OCI-LY7 (cell line): ENCODE measurements around the gene SPCS3. TPM values are rescaled to one million over a fixed set of nuclear protein-coding genes. Genes with fewer than 3 reads are reported as not detected.

Experiments
- BruUV-seq: library from RNA; stranded (reverse); fragments of 400-500 nt; replicated peaks from 2 replicates; lab custom pipeline; 2021; lab: Mats Ljungman, UMichigan
- CTCF ChIA-PET: fragments of 300-600 bp; sonication (Branson Sonifier 250); formaldehyde crosslinking; loops from one replicate; lab custom pipeline; 2022; ENCODE audit warnings: antibody characterized with exemption; ENCODE audit not compliant: unreplicated experiment; lab: Charles Lee
- POLR2A ChIA-PET: fragments of 300-600 bp; sonication (Branson Sonifier 250); formaldehyde crosslinking; loops from one replicate; lab custom pipeline; 2022; ENCODE audit warnings: antibody characterized with exemption; lab: Charles Lee
- DNase-seq: peaks from one replicate; pipeline ENCODE4 v3.0.0-alpha.2; 2015; ENCODE audit warnings: low spot score
- H2AFZ ChIP-seq: fragments of 200-600 bp; sonication (generic), shearing (Covaris generic); 2 replicates; pipeline ENCODE4 v1.6.1; 2014; ENCODE audit warnings: mild to moderate bottlenecking, antibody characterized with exemption, low read length, moderate library complexity
- H3K27ac ChIP-seq: fragments of 200-600 bp; sonication (generic); 2 replicates; pipeline ENCODE4 v1.5.1; 2014; ENCODE audit warnings: mixed run types, low read depth, mild to moderate bottlenecking, moderate library complexity, low read length, inconsistent platforms; ENCODE audit not compliant: poor library complexity, severe bottlenecking
- H3K36me3 ChIP-seq: fragments of 200-600 bp; sonication (generic); 2 replicates; pipeline ENCODE4 v1.6.1; 2014; ENCODE audit warnings: mild to moderate bottlenecking, antibody characterized with exemption, low read length, moderate library complexity, mixed read lengths; ENCODE audit not compliant: insufficient read depth
- H3K4me1 ChIP-seq: fragments of 200-600 bp; sonication (generic); 2 replicates; pipeline ENCODE4 v1.5.1; 2014; ENCODE audit warnings: mild to moderate bottlenecking, low read length; ENCODE audit not compliant: insufficient read depth, poor library complexity, severe bottlenecking
- H3K4me2 ChIP-seq: fragments of 200-600 bp; sonication (generic); 2 replicates; pipeline ENCODE4 v1.6.1; 2014; ENCODE audit warnings: mild to moderate bottlenecking, low read length
- H3K4me3 ChIP-seq: fragments of 200-600 bp; sonication (generic); 2 replicates; pipeline ENCODE4 v1.5.1; 2014; ENCODE audit warnings: mild to moderate bottlenecking, low read depth, low read length; ENCODE audit not compliant: poor library complexity, severe bottlenecking
- H3K79me2 ChIP-seq: fragments of 200-600 bp; sonication (generic); 2 replicates; pipeline ENCODE4 v1.6.1; 2016; ENCODE audit warnings: low read depth, mild to moderate bottlenecking, low read length, moderate library complexity, mixed read lengths; ENCODE audit not compliant: insufficient read depth
- H3K9me2 ChIP-seq: fragments of 200-600 bp; sonication (generic); 2 replicates; pipeline ENCODE4 v1.6.1; 2016; ENCODE audit warnings: mild to moderate bottlenecking, low read length, mixed read lengths; ENCODE audit not compliant: insufficient read depth
- H3K9me3 ChIP-seq: fragments of 200-600 bp; sonication (generic); 2 replicates; pipeline ENCODE4 v1.6.1; 2014; ENCODE audit warnings: mild to moderate bottlenecking, mixed run types, low read length, mixed read lengths
- H4K20me1 ChIP-seq: fragments of 200-600 bp; sonication (generic); 2 replicates; pipeline ENCODE4 v1.6.1; 2014; ENCODE audit warnings: mild to moderate bottlenecking, antibody characterized with exemption, low read length, moderate library complexity, mixed read lengths; ENCODE audit not compliant: insufficient read depth
- EZH2phosphoT487 ChIP-seq: fragments of 200-600 bp; sonication (generic); IDR thresholded peaks from 2 replicates; pipeline ENCODE4 v1.6.1; 2018; ENCODE audit warnings: low read depth, borderline replicate concordance, mild to moderate bottlenecking, mixed run types, antibody characterized with exemption, low read length, moderate library complexity, mixed read lengths
- intact Hi-C: fragments of 100-400 bp; cut with micrococcal nuclease; formaldehyde crosslinking; loops from one replicate; pipeline ENCODE4 v1.10.0; 2022; ENCODE audit not compliant: unreplicated experiment
- total RNA-seq, 2 experiments: library from RNA; depleted of rRNA in 1 of 2; stranded (reverse); fragments of >200 nt in 1 of 2; shearing (Covaris generic) in 1 of 2; gene quantifications; 2 replicates each; pipeline ENCODE4 v1.2.3, GENCODE V29; 2014 to 2022
- TF ChIP-seq, protein P1 (sequence below): fragments of 200-600 bp; sonication (generic); conservative IDR thresholded peaks from 2 replicates; pipeline ENCODE4 v1.5.1; 2014; ENCODE audit warnings: mild to moderate bottlenecking, antibody characterized with exemption, low read length, moderate library complexity, mixed read lengths

SPCS3 gene
- total RNA-seq, 2 experiments from 2014 or later = 122 to 253 TPM

DNA sequence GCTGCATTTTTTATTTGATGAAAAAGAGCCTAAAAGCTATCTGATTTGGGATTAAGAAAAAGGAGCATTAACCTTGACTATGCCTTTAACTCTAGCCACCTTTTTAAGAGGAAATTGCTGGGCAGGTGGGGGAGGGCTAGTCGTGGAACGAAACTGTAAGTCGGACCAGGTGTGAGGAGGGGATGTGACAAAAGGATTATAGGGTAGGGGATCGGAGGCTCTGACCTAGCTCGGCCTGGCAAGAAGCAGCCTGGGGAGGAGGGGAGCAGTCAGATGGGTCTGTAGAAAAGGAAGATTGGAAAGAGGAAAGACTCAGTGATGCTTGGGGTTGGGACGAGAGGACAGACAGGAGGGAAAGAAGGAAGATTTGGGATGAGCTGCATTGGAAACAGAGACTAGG lies 21.1 kb upstream of the SPCS3 start:
- no peak overlapping the region for H2AFZ ChIP-seq
- 0 out of 2 replicates have a peak overlapping the region, but pooled peaks have one; percentile 17 for H3K4me2 ChIP-seq
- TF ChIP-seq EZH2phosphoT487 = no peak
- TF ChIP-seq, protein P1, sequence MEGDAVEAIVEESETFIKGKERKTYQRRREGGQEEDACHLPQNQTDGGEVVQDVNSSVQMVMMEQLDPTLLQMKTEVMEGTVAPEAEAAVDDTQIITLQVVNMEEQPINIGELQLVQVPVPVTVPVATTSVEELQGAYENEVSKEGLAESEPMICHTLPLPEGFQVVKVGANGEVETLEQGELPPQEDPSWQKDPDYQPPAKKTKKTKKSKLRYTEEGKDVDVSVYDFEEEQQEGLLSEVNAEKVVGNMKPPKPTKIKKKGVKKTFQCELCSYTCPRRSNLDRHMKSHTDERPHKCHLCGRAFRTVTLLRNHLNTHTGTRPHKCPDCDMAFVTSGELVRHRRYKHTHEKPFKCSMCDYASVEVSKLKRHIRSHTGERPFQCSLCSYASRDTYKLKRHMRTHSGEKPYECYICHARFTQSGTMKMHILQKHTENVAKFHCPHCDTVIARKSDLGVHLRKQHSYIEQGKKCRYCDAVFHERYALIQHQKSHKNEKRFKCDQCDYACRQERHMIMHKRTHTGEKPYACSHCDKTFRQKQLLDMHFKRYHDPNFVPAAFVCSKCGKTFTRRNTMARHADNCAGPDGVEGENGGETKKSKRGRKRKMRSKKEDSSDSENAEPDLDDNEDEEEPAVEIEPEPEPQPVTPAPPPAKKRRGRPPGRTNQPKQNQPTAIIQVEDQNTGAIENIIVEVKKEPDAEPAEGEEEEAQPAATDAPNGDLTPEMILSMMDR = no peak
- H3K79me2 ChIP-seq = no peaks in the 10 kb centered on the region
- intact Hi-C loops = no loop called here
- H4K20me1 ChIP-seq = no peaks in the 10 kb centered on the region
- peak; percentile 21 for DNase-seq
- no peak overlapping the region for H3K27ac ChIP-seq
- no peak overlapping the region for H3K4me3 ChIP-seq
- CTCF ChIA-PET = no interaction called here
- H3K9me2 ChIP-seq = no peaks in the 10 kb centered on the region
- no peaks in the 10 kb centered on the region for H3K9me3 ChIP-seq
- H3K36me3 ChIP-seq = no peaks in the 10 kb centered on the region
- H3K4me1 ChIP-seq = peaks cover 3% of the 10 kb centered on the region
- no TSS peak for BruUV-seq
- POLR2A ChIA-PET = no interaction called here

DNA sequence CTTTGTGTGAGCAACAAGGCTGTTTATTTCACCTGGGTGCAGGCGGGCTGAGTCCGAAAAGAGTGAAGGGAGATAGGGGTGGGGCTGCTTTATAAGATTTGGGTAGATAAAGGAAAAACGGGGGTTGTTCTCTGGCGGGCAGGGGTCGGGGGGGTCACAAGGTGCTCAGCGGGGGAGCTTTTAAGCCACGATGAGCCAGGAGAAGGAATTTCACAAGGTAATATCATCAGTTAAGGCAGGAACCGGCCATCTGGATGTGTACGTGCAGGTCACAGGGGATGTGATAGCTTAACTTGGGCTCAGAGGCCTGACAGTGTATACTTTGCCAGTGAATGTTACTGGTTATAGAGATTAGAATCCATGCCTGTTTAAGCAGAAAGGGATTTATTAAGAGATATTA lies 19.7 kb upstream of the SPCS3 start:
- no peak overlapping the region for H2AFZ ChIP-seq
- TF ChIP-seq, protein P1 = no peak
- TF ChIP-seq EZH2phosphoT487 = no peak
- H3K9me3 ChIP-seq = no peaks in the 10 kb centered on the region
- no peaks in the 10 kb centered on the region for H3K36me3 ChIP-seq
- DNase-seq = no peak
- H3K4me1 ChIP-seq = peaks cover 3% of the 10 kb centered on the region
- no peak overlapping the region for H3K4me3 ChIP-seq
- H3K27ac ChIP-seq = no peak overlapping the region
- no peaks in the 10 kb centered on the region for H3K79me2 ChIP-seq
- H4K20me1 ChIP-seq = no peaks in the 10 kb centered on the region
- intact Hi-C loops = no loop called here
- ChIA-PET POLR2A (no interaction called here), CTCF (no interaction called here)
- no peak overlapping the region for H3K4me2 ChIP-seq
- BruUV-seq = no TSS peak
- H3K9me2 ChIP-seq = no peaks in the 10 kb centered on the region

- intact Hi-C loops = no loop called here
- CTCF ChIA-PET = no interaction called here
Measured at GRCh38 chr4:176300565-176300964, 19.2 kb upstream of the SPCS3 start.

More at GRCh38 chr4:176300565-176300964, 19.2 kb upstream of the SPCS3 start:
- Histone ChIP-seq H3K9me3 (no peaks in the 10 kb centered on the region), H3K27ac (no peak overlapping the region), H3K4me2 (no peak overlapping the region), H3K79me2 (no peaks in the 10 kb centered on the region), H2AFZ (no peak overlapping the region), H3K36me3 (no peaks in the 10 kb centered on the region), H3K4me1 (peaks cover 3% of the 10 kb centered on the region), H3K4me3 (no peak overlapping the region), H4K20me1 (no peaks in the 10 kb centered on the region), H3K9me2 (no peaks in the 10 kb centered on the region)
- POLR2A ChIA-PET = interaction anchor here (0.6 to 0.7 kb wide), 3 partner anchors 175 to 1724 kb away, joined by 3 to 5 read pairs (median 3); no protein-coding TSS in a partner anchor
- no peak for DNase-seq
- TF ChIP-seq, protein P1 = no peak
- TF ChIP-seq EZH2phosphoT487 = no peak
- BruUV-seq = no TSS peak
